Putamen (tissue), 1 donor: ENCODE measurements around the gene MAST4.

Source experiments
- DNase-seq: peaks from one replicate; pipeline ENCODE4 v3.0.0-alpha.2; 2016; ENCODE audit warnings: low spot score

Gene MAST4

DNA sequence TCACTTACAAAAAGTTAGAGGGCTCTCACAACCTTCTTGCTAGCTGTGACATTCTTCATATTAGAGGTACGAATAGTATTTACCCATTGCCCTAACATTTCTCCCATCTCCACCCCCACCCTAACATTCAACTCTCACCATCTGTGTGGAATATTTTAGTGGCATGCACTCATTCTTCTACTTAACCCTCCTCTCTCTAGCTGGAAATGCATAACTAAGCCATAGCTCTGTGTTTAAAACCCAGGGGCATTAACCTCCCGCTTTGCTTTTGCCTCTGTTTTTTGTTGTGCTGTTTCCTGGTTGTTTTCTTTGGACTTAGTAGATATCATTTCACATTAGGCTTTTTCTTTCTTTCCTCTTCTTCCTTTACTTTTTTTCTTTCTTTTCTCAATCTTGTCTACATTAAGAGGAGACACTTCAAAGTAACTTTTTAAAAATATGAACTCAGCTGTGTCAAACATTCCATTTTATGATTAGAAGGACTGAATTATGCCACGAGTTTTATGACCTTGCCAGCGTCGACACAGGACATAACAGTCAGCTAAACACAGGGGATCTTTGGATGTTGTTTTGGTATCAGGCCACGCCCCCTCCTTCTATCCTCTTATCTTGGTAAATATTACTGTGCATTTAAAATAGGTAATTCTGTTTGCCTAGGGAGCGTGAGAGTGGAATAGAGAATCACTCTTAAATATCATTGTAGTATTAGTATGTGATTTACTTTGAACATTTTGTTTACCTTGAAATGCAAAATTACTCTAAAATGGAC lies 364.4 kb downstream of the MAST4 start:
- DNase-seq = no peak

DNA sequence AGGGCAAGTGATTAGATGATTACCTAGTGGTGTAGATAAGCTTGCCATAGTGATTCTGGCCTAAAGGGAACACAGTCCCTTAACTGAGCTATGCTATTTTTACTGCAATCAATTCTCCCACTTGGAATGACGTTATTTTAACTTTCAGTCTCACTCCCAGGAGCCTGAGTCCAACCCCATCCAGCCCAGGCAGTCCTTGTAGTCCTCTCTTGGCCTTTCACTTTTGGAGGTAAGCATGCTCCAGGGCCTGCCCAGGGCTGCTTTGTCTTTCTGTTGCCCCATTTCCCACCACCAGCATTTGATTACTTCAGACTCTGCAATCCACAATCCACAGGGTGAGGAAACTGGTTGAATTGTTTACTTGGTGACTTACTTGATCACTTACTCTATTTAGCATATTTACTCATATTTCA lies 367.4 kb downstream of the MAST4 start:
- no peak for DNase-seq

DNA sequence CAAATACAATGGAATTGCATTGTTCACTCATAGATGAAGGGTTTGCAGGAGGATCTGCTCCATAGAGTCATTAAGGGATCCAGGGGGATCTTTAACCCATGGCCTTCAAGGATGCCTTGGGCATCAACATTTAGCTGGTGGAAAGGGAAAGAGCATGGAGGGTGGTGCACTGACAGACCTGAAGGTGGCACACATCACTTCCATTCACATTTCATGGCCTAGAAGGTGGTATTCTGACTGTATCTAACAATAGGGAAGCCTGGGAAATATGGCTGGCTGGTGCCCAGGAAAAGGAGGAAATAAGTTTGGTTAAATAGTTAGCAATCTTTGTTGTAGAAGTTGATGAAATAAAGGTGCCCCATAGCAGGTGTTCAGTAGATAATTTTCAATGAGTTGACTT lies 370.2 kb downstream of the MAST4 start:
- no peak for DNase-seq

DNA sequence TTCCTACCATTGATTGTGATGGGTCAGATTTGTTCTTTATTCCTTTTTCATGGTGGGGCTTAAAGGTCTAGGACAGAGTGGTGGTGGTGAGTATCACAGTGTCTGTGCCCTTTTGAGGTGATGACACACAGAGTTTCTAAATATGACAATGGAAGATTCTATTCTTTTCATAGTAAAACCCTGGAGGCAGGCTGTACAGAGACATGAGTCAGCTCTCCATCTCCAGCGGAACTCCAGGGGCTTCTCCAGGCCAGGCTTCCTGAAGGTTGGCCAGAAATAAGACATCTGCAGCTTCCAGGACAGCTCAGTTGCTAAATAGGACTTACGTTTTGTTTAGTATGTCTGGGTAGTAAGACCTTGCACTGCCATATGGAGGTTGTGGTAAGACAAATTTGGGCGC lies 370.9 kb downstream of the MAST4 start:
- DNase-seq = no peak

GRCh38 chr5:66967826-66968262 lies 371.7 kb downstream of the MAST4 start:
- DNase-seq = no peak

DNA sequence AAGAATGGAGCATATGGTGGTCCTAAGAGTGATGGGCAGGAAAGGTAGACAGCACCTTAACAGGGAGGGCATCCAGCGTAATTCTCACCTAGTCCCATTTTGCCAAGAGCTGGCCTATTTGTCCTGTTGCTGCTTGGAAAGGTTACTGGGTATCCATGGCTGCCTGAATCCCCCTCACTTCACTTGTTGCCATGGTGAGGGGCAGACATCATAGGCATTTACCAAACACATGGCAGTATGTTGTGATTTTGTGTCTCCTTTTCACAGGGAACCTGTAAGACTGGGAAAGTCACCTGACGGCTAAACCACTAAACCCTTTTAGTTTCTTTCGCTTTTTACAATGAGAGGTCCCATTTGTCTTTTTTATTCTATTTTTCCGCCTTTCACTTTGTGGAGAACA lies 373.3 kb downstream of the MAST4 start:
- DNase-seq = no peak

DNA sequence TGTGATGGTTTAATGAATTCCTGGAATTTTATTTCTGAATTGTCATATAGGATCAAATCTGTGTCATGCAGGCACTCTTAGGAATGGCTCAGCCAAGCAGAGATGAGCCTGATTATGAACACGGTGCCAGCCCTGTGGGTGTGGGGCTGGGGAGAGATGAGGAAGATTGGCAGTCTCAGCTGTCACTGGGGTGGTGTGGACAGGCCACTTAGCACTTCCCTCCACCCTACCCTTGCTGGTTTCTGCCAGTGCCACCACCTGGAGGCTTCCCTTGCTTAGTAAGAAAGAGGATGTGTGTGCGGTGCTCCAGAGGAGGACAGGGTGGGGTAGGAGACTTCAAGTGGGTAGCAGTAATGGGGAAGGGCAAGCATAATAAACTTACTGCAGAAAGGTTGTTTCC lies 373.8 kb downstream of the MAST4 start:
- no peak for DNase-seq

- no peak for DNase-seq
These were observed 375.8 kb downstream of the MAST4 start for GRCh38 chr5:66972004-66972403.

GRCh38 chr5:66974256-66974655 lies 378.1 kb downstream of the MAST4 start:
- no peak for DNase-seq

- DNase-seq = no peak
These were observed 379.9 kb downstream of the MAST4 start for GRCh38 chr5:66976108-66976507.

DNA sequence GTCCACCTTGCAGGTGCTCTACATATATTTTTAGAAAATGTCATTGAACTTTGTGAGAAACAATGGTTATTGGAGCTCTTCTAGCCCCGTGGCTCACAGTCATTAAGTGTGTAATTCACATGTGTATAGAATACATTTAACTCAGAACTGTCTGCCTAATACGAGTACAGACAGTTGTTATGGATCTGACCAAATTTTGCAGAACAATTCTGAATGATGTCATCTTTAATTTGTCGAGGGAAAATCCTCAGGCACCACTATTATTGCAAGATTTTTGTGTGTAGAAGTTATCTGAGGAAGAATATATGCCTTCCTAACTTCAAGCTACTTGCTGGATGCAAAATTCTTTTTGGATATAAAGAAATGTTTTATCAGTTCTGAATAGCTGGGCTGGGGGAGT lies 383.5 kb downstream of the MAST4 start:
- no peak for DNase-seq

GRCh38 chr5:66981266-66982055 lies 385.3 kb downstream of the MAST4 start:
- no peak for DNase-seq

- no peak for DNase-seq
These were observed 385.8 kb downstream of the MAST4 start for GRCh38 chr5:66982056-66982387.

DNA sequence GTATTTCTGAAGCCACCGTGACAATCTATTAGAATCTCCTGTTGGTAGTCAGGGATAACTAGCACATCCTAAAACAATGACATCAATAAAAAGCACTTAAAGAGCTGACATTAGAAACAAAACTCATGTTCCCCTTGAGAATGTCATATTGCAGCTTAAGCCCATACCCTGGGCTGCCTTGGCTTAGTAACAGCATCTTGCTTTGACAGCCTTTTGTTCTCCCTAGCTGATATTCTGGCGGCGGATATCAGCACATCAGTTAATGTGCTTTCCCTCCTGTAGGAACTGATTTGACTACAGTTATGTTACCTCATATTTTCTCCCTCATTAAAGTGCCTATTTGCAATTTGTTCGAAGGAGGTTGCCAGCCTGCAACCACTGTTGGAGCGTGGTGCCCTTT lies 386.3 kb downstream of the MAST4 start:
- DNase-seq = no peak

- DNase-seq = no peak
These were observed 389.2 kb downstream of the MAST4 start for GRCh38 chr5:66985417-66985816.

GRCh38 chr5:66986009-66986408 lies 389.8 kb downstream of the MAST4 start:
- DNase-seq = no peak

DNA sequence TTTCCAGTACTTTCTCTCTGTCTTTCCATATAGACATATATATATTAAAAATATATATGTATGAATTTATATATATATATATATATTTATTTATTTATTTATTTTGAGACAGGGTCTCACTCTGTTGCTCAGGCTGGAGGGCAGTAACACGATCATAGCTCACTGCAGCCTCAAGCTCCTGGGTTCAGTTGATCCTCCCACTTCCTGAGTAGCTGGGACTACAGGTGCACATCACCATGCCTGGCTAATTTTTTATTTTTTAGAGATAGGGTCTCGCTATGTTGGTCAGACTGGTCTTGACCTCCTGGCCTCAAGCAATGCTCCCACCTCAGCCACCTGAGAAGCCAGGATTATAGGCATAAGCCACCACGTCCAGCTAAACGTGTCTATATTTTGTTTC lies 390.3 kb downstream of the MAST4 start:
- DNase-seq = no peak

- no peak for DNase-seq
These were observed 390.9 kb downstream of the MAST4 start for GRCh38 chr5:66987126-66987525.

DNA sequence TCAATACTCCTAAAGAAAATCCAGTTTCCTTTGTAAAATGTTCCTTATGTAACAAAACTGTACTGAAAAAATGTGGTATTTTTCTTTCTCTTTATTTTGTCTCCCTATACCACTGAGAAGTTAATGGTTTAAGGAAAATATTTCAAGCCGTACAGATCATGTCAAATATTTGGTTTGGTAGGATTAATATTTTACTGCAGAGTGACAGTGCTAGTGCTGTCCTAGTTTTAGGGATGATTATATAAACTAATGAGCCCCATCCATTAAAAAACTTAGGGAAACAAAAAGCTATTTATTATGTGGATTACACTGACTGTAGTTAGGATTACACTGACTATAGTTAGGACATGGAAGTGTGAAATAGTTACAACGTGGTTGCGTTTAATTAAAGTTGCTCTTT lies 391.3 kb downstream of the MAST4 start:
- DNase-seq = no peak

DNA sequence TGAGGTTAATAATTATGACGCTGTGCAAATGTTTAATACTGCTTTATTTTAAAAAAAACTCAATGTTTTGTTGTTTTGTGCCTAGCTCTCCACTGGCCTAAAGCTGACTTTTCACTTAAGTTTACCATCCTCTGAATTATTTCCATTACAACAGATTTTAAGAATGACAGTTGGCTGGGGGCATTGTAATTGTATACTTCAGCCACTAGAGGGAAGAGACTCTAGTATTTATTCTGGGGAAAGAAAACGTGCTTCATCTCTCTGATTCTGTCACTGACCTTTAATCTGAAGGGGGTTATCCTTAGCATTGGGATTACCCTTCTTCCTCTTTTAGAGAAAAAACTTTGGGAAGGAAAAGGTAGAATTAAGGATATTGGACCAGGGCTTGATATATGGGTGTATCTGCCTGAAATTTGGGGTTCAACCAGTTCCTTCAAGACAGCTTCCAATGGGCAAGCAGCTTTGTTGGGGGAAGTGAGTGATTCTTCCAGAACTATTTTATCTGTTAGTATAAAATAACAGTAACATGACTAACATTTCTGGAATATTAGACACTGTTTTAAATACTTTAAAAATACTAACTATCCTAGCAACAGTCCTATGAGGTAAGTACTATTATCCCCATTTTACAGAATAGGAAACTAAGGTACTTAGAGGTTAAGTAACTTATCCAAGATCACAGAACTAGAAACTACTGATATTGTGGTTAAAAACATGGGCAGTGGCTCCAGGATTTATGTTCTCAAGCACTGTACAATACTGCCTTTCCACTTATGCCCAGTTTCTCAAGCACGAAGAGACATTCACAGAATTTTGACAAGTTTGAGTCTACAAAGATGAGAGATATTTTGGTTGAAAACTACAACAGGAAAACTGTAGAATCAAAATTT lies 392.0 kb downstream of the MAST4 start:
- no peak for DNase-seq

DNA sequence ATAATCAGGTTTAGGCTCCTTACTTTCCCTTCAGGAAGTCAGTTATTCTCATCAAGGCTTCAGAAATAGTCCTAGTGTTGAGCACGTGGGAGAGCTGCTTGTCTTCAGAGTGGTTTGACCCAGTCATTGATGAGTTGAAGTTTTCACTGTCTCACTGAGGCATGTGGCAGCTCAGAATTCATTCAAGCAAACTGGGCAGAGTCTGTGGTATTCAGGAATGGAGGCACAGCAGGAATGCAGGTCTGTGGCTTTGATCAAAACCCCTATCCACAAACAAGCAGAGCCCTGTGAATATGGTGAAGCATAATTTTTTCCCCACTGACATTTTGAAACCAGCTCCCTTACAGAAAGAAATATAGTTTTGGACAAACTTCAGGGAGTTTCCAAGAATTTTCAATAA lies 393.1 kb downstream of the MAST4 start:
- DNase-seq = no peak

DNA sequence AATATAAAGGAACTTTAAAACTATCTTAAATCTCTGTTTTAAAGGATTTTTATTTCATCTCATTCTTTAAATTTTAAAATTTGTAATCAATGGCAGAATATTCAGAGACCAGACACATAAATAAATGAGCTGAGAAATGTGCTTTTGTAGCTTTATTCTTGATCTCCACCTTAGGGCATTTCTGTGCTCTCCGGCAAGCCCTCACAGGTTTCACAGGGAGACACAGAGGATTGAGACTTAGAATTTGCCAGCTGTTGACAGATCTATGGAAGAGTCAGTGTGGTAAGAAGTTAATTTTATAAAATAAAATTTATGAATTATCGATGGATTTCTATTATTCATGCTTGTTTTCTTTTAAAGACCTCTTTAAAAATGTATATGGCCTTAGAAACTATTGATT lies 393.6 kb downstream of the MAST4 start:
- DNase-seq = no peak

DNA sequence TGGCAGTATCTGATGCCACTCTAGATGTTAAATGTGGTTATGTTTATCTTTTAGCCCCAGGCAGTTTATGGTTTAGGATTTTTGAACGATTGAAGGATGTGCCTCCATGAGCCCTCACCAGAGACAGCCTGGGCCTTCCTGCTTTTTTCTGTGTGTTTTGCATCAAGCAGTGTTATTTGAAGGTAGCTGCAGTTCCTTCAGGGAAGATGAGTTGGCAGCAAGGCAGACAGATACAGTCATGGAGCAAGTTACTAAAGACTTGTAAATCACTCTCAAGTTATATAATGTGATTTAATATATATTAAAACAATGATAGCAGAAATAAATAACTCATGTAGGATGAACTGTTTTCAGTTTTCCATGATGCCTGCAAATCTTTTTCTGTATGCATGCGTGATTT lies 395.6 kb downstream of the MAST4 start:
- no peak for DNase-seq
